Activated CD4-positive, alpha-beta T cell treated with anti-CD3 and anti-CD28 coated beads, Interleukin-2, amount 50 U/mL, for 1 hour (primary cell): ENCODE results near the gene PLCH1.

ENCODE experiments used
- DNase-seq: peaks from one replicate; pipeline ENCODE4 v3.0.0-alpha.2; 2020

PLCH1 gene

DNA sequence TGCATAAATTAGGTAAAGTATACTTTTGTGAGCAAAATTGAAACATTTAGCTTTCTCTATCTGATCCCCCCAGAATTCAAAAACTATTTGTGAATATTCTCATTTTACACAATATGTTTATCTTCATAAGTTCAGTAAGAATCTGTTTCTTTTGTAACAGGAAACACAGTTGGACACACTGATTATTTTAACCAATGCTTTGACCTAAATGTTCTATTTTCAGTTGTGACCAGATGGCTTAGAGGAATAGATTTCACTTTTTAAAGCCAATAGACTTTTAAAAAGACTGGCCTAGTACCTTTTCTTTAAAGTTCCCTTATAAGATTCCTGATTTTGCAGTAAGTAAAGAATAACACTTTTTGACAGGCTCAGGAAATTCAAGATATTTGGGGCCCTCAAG lies 377.4 kb downstream of the PLCH1 start:
- no peak for DNase-seq

DNA sequence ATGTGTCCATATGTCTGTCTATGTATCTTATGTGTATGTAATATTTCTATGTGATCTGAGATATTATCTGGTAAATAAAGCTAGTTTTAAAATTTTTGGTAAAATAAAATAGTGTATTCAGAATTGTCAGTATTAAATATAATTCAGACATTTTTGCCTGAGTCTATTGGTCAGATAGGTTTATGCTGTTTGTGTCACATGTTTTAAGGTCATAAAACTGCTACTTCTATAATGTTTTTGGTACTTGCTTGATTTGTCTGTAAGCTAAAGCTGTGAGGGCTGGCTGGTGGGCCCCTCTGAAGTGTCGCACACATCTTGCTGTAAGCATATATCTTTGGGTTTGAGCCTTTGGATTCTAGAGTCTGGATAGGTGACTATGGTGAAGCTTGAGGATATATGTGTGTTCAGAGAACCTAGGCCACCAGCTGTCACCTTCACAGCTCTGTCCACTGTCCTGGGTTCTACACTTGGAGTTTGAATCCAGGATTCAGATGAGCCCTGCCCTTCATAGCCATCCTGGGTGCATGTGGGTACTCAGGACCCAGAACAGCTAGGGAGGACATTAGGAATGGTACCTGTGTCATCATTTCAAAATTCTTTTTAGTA lies 379.6 kb downstream of the PLCH1 start:
- DNase-seq, result no peak

DNA sequence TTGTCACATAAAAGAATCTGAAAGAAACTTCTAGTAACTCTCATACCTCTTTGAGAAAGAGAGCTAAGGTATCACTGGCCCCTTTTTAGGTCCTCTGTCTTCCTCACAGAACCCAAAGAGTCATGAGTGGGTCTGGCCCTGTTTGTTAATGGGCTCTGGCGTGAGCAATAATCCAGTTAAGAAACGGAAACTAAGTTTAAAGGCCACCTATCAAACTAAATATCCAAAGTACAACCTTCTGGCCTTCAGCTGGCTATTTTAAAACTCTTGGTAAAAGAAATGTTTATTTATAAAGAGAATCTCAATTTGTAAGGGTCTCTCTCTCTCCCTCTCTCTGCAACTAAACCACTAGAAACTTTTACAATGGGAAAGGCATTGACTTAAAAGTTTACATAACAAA lies 380.4 kb downstream of the PLCH1 start:
- no peak for DNase-seq

DNA sequence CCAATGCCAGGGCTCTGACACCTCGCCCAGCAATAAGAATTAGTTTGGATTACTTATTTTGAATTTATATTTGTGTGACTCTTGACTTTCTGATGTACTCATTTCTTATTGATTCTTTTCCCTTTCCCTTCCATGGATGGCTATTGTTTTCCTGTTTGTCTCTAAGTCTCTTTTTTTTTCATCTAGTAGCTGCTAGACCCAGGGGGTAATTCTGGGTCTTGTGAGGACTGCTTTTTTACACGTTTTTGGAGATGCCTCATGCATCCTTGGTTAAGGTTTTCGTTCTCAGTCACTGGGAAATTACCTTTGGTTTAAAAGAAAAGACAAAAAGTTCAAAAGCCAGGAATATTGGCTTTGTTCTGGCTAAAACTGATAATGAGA lies 381.2 kb downstream of the PLCH1 start:
- no peak for DNase-seq

DNA sequence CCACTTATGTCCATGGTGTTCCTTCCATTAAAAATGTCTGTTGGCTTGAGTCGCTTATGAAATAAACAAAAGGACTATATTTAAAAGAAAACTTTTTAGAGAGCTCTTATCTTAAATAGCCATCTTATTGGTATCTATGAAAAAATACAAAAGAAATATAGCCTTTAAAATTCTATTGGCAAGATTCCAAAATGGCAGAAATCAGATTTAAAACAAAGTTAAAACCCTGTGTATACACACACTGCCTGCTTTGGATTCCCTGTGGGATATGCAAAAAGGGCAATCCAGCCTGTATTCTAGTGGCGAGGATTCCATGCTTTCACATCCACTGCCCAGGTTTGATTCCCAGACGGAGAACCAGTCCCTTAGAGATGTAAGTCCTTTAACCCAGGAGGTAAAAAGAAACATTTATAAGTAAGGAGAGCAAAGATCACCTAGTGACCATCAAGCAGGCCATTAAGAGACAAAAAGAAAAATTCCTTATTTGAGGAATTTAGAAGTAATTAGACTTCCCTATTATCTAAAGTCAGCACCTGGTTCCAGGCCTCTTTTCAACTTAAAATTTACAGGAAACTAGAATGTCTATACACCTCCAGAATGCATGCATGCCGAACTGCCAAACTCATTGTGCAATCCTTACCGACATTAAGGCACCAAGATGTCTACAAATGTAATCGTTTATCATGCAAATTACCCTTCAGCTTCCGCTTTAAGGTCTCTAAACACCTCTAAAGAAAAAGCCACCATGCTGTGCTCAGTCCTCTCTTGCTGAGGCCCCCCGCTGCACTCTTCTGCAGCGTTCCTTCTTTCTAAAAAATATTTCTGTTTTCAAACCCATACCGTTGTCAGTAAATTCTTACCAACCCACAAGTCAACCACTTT lies 381.8 kb downstream of the PLCH1 start:
- no peak for DNase-seq

DNA sequence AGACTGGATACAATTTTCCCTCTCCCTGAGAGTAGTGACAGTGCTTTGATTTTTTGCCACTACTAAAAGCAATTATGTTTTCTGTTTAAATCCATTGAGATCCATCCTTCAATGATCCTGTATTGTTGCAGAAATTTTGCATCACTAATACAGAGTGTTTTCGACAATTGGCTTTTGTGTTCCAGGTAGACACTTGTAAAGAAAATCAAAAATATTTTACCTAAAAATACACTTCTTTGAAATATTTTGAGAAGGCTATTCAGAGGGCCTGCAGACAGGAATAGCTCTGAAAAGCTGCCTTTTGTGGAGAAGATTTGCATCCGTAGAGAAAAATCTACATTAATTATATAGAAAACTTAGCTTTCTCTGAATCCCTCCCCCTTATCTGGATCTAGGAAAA lies 384.6 kb downstream of the PLCH1 start:
- no peak for DNase-seq

DNA sequence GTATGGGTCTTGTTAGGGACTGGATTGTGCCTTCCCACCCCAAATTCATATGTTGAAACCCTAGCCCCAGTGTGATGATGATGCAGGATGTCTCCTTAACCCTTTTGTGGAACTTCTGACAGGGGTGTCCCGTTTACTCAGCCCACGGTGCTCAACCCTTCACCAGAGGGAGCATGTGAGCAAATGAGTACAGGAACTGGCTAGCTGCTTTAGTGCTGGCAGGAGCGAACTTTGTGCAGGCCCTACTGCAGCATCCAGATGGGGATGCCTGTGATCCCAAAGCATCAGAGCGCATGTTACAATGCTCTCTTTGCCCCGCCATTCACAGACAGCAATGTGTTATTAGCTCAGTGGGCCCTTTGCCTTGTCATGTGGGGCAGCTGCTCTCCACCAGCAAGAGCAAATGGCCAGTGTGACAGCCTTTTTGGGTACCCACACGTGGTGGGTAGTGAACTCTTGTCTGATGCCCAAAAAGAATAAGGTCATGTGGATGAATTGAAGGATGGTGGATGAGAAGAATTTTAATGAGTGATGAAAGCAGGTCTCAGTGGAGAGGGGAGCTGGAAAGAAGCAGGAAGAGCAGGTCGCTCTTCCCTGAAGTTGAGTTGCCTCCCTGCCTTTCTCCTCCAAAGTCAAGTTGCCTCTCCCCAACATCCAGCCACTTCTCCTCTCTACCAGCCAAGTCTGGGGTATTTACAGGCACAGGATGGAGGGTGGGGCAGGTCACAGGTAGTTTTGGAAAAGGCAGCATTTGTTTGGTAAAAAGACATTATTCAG lies 388.1 kb downstream of the PLCH1 start:
- no peak for DNase-seq

DNA sequence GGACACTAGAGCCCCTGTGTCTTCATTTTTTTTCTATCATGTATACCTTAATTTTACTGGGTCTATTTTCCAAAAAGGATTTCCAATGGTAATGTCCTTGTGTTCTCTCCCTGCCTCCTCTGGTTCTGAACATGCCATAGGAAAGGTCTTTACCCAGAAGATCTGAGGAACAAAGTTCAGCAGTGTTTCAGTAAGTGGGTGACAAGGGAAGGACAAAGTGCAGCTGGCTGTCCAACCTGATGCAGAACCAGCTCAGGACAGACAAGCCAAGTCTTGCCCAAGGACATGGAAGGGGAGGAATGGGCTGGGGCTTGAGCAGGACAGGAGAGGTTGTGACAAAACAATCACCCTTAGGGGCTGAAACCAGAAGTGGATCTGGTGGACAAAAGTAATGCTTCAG lies 390.2 kb downstream of the PLCH1 start:
- DNase-seq, result no peak

DNA sequence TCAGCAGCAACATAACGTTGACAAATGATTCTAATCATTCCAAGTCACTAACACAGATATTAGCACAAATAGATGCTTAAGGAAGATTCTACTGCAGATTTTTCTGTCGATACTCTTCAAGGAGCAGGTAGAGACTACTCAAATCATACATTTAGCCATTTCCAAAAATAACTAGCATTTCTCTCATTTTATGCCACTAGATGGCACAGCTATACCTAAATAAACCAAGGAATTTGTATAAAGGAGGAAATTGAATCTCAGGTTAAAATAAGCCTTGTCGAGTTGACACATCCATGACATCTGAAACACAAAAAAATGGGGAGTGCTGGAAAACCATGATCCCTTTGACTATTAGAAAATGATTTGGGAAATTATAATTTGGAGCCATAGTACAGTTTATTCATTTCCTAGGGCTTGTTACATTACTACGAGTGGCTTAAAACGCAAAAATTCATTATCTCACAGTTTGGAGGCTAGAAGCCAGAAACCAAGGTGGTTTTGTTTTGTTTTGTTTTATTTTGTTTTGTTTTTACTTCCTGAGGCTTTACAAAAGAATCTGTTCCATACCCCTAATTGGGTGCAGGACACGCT lies 391.9 kb downstream of the PLCH1 start:
- DNase-seq, result no peak

DNA sequence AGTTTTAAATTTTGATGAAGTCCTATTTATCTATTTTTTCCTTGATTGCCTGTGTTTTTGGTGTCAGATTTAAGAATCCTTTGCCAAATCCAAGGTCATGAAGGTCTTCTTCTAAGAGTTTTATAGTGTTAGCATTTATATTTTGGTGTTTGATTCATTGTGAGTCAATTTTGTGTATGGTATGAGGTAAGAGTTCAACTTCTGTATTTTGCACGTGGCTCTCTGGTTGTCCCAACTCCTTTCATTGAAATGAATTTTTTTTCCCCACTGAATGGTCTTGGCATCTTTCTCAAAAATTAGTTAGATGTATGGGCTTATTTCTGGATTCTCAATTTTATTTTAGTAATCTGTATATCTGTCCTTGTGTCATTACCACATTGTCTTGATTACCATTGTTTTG lies 394.3 kb downstream of the PLCH1 start:
- DNase-seq, result no peak

DNA sequence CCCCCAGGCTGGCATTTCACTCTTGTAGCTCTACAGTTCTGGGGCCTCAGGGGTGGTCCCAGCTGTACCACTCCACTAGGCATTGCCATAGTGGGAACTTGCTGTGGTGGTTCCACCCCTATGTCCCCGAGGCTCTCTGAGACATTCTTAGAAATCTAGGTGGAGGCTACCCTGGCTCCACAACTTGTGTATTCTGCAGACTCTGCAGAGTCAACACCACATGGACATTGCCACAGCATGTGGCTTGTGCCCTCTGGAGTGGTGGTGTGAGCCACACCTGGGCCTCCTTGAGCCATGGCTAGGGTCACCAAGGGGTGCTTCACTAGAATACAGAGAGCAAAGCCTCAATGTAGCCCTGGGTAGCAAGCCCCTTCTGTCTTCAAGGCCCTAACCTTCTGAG lies 397.0 kb downstream of the PLCH1 start:
- DNase-seq, result no peak

DNA sequence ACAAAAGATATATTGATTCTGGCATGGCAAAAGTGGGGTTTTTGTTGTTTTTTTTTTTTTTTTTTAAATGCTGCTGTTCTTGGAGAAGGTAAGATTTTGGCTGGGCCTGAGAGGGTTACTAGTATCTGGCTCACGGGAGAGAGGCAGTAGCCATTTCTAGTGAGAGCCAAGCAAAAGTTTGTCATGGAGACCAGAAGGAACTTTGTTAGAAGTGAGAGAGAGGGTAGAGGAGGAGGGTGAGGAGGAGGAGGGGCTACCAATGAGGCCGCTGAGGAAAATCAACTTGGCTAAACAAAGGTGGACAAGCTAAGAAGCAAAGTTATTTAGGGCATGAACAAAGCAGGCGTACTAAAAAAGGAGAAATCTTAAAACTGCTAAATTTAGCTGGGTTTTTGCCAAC lies 402.5 kb downstream of the PLCH1 start:
- DNase-seq, result no peak

DNA sequence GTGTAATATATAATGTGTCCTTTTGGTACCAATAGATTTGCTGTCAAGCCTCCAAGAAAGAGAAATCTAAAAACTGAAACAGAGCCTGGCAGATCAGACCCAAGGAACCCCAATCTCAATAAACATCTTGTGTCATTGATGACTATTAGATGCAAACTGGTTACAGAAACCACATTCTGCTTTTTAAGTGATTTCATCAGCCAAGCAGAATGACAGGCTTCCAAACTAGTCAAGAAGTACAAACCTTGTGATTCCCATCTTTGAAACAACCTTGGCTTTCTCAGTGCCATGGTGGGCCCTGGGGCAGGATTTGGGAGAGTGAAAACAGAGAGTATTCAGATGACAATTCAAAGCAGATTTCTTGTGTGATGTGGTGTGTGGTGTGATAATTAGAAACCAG lies 405.8 kb downstream of the PLCH1 start:
- no peak for DNase-seq

DNA sequence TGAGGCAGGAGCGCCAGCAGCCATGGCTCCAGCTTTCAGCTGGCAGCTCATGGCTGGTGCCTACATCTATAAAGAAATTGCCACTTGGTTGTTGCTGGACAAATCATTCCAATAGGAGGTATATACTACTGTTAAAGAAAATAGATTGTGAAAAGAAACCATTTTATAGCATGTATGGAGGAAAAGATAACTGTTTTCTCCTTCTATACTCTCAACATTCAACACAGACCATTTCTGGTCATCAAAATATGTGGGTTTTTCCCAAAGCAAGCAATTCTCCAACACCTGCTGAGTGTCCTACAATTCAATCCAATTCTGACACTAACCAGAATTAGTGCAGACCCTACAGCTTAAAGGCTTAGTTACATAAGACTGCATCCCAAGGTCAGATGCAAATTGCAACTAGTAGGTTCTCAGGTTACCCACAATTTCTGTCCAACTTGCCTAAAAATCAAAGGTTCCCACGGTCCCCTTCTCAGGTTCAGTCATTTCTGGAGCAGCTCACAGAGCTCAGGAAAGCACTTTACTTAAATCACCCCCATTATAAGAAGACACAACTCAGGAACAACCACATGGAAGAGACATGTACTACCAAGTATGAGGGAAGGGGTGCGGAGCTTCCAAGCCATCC lies 409.0 kb downstream of the PLCH1 start:
- no peak for DNase-seq

DNA sequence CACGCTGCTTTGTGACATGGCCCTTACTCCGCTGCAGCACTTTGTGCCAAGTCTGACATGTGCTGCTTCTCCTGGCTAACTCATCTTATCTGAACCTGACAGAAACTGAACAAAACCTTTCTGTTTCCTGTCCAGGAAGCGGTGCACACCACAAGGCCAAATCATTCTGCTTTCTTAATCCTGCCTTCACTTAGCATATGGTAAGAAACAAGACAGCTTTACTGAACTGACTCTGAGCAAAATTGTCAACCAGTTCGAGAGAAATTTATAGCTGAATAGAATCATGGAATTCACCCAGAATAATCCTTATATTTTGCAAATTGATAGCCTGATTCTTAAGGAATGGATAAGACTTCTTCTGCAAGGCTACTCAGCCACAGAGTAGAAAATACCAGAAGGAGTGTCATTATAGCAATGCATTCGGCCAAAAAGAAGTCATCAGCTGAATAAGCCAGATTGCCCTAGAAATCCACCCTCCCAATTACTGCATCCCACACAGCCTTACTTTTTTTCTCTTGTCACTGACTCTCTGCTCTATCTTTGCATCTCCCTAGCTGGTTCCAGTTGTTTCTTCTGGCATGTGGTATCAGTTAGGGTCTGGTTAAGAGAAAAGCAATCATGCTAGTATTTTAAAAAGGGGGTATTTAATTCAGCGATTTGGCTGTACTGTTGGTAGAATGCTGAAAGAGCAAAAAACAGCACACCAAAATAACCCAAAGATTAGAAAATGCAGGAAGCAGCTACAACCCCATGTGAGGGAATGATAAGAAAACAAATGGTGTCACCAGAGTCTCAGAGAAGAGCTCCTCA lies 409.8 kb downstream of the PLCH1 start:
- DNase-seq, result no peak

DNA sequence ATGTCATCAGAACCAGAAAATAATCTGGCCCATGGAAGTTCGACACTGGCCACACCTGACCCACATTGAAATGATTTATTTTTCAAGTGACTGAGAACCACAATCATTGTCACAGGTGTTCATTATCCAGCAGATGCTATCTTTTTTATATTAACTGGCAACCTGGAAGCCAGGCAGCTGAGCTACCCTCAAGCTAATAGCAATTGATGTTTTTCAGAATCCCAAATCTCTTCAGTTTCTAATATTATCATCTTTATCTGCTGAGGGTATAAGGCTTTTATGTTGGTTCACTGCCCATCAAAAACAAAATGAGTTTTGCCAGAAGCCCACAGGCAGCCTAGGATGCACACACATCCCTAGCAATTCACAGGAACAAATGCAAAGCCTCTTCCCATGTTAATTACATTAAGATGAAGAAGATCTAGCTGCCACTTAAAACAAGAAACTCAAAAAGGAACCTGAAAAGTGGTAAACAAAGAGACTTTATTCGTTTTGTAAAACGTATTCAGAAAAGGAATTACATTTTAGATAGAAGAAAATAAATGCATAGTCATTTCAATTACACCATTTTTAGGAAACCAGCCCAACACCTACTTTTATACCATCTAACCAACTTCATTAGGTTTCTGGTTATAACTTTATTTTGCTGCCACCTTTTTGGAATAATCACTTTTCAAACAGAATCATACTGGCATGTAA lies 410.5 kb downstream of the PLCH1 start:
- no peak for DNase-seq

DNA sequence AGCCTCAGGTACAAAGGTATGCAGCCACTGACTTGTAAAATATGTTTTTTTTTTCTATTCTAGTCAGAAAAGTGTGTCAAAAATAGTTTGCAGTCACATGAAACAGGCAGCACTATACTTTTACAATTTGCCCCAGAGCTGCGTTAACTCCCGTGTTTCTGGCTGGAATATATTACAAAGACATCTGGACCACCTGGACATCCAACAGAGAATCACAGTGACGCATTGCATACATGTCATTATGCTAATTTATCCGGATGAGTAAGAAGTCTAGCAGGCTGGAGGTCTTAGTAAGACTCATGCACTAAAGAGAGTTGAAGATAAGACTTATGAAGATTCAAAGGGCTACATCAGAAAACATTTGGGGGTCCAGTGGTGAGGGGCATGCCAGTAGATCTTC lies 412.2 kb downstream of the PLCH1 start:
- DNase-seq, result no peak

DNA sequence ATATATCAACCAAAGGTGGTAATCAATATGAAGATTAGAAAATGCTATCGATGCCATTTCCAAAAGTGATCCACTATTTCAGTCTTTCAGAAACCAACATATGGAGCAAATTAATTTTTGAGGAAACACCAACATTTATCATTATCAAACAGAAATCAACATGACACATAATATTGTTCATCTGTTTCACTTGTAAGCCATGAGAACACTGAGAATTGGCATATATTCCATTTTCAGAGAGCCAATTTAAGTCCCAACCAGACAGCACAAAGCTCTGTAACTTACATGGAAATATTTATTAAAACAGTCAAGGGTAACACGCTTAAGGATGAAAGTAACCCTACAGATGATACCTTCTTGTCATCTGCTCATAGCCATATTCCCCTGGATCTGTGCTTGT lies 413.8 kb downstream of the PLCH1 start:
- DNase-seq, result no peak

DNA sequence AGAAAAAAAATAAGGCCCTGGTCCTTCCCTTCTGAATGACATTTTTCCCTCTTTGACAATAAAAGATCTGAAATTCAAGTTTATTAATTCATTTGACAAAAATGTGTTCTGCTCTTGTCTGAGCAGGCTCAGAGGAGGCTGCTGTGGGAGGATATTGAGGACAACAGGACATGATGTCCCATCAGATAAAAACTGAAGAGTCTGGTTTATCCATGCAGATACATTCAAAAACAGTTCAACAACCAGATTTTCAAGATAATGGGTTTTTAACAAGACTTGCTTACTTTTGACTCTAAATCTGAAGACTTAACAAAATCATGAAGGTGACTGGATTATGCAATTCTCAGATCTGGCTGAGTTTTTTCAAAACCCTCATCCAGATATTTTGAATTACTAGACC lies 414.5 kb downstream of the PLCH1 start:
- DNase-seq, result no peak

DNA sequence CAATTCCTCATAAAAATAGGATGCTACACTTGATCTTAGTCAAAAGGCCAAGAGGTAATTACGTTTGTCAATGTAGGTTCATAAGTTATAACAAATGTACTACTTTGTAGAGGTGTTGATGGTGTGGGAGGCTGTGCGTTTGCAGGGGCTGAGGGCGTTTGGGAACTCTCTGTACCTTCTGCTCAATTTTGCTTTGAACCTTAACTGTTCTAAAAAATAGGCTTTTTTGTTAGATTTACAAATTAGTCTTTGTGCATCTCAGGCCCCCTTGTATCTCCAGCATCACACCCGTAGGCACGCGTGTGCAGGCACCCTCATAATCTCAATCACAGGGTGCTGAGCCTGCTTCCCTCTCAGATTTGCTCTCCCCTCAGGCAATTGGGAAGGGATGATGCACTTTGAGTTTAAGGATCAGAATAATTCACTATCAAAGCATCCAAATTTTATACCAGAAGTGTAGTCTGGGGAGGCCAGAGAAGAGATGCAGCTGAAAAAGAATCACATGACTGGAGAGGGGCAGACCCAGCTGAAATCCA lies 415.3 kb downstream of the PLCH1 start:
- DNase-seq, result no peak

DNA sequence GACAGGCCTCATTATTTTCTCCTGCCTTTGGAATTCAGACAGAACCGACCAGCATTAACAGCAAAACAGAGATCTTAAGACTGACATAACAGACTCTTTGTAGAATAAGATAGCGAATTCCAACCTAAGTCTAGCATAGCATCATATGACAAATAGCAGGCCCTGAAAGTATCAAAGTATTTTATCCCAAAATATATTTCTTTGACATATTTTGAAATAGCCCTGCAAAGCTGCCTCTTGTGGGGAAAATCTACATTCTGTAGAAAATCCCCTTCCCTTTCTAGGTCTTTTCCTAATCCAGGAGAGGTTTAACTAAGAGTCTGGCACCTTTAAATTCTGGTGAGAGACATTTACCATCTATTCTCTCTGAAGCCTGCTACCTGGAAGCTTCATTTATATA lies 417.0 kb downstream of the PLCH1 start:
- DNase-seq, result no peak
